PC-3 (cell line): ENCODE measurements around the gene ALOX15B. TPM values are rescaled to one million over a fixed set of nuclear protein-coding genes. Genes with fewer than 3 reads are reported as not detected.

ENCODE experiments used
- ATAC-seq: fragments of 200-7000 bp; cut with Tn5 transposase; 2 replicates; pipeline ENCODE4 v1.9.1; 2020; ENCODE audit warnings: mild to moderate bottlenecking, moderate library complexity
- BruUV-seq: library from RNA; stranded (reverse); fragments of 400-500 nt; replicated peaks from 2 replicates; lab custom pipeline; 2021; lab: Mats Ljungman, UMichigan
- CTCF ChIA-PET: fragments of 300-600 bp; sonication (Branson Sonifier 250); formaldehyde crosslinking; loops from one replicate; lab custom pipeline; 2022; ENCODE audit warnings: antibody characterized with exemption; lab: Charles Lee
- POLR2A ChIA-PET: fragments of 300-600 bp; sonication (Branson Sonifier 250); formaldehyde crosslinking; loops from one replicate; lab custom pipeline; 2022; ENCODE audit warnings: antibody characterized with exemption; ENCODE audit not compliant: unreplicated experiment; lab: Charles Lee
- DNase-seq: peaks from one replicate; pipeline ENCODE4 v3.0.0-alpha.2; 2015
- H2AFZ ChIP-seq: fragments of 300-600 bp; sonication (generic); 2 replicates; pipeline ENCODE4 v1.6.0; 2016; ENCODE audit warnings: antibody characterized with exemption, low read length
- H3F3A ChIP-seq: fragments of 300-600 bp; sonication (generic); one replicate; pipeline ENCODE4 v1.6.0; 2017; ENCODE audit warnings: antibody characterized with exemption, low read length, control low read depth, mild to moderate bottlenecking; ENCODE audit not compliant: unreplicated experiment
- H3K27ac ChIP-seq: fragments of 300-600 bp; sonication (generic); 2 replicates; pipeline ENCODE4 v1.5.1; 2016; ENCODE audit warnings: mild to moderate bottlenecking, low read length
- H3K27me3 ChIP-seq: fragments of 300-600 bp; sonication (generic); 2 replicates; pipeline ENCODE4 v1.6.1; 2016; ENCODE audit warnings: low read length, mixed read lengths
- H3K36me3 ChIP-seq: fragments of 300-600 bp; sonication (generic); 2 replicates; pipeline ENCODE4 v1.6.1; 2016; ENCODE audit warnings: low read depth, mixed run types, low read length, mixed read lengths
- H3K4me1 ChIP-seq: fragments of 300-600 bp; sonication (generic); 2 replicates; pipeline ENCODE4 v1.5.1; 2016; ENCODE audit warnings: low read length; ENCODE audit not compliant: insufficient read depth
- H3K4me2 ChIP-seq: fragments of 300-600 bp; sonication (generic); 2 replicates; pipeline ENCODE4 v1.6.0; 2016; ENCODE audit warnings: low read length
- H3K4me3 ChIP-seq: fragments of 300-600 bp; sonication (generic); 2 replicates; pipeline ENCODE4 v1.5.1; 2016; ENCODE audit warnings: mild to moderate bottlenecking, low read length, mixed read lengths
- H3K79me2 ChIP-seq: fragments of 300-600 bp; sonication (generic); 2 replicates; pipeline ENCODE4 v1.6.1; 2017; ENCODE audit warnings: low read length, mixed read lengths
- H3K9ac ChIP-seq: fragments of 300-600 bp; sonication (generic); 2 replicates; pipeline ENCODE4 v1.6.0; 2016; ENCODE audit warnings: mild to moderate bottlenecking, low read length
- H3K9me2 ChIP-seq: fragments of 300-600 bp; sonication (generic); replicated peaks from 2 replicates; pipeline ENCODE4 v1.6.1; 2016; ENCODE audit warnings: mixed run types, low read length, mixed read lengths
- H3K9me3 ChIP-seq: fragments of 300-600 bp; sonication (generic); 2 replicates; pipeline ENCODE4 v1.6.1; 2016; ENCODE audit warnings: low read length, mixed read lengths
- H4K20me1 ChIP-seq: fragments of 300-600 bp; sonication (generic); 2 replicates; pipeline ENCODE4 v1.6.1; 2016; ENCODE audit warnings: low read length, mixed read lengths
- EZH2 ChIP-seq: fragments of 300-600 bp; sonication (generic); IDR thresholded peaks from one replicate; pipeline ENCODE4 v1.6.1; 2017; ENCODE audit warnings: antibody characterized with exemption, mild to moderate bottlenecking, low read length; ENCODE audit not compliant: unreplicated experiment
- EZH2phosphoT487 ChIP-seq: fragments of 300-600 bp; sonication (generic); IDR thresholded peaks from 2 replicates; pipeline ENCODE4 v1.6.1; 2018; ENCODE audit warnings: mild to moderate bottlenecking, antibody characterized with exemption, low read length, borderline replicate concordance
- intact Hi-C: fragments of 100-400 bp; cut with micrococcal nuclease; formaldehyde crosslinking; loops from 2 replicates; pipeline ENCODE4 v1.9.0; 2023
- total RNA-seq: library from RNA; depleted of rRNA; stranded (reverse); fragments of >200 nt; gene quantifications from 2 replicates; pipeline ENCODE4 v1.2.3, GENCODE V29; 2014
- TF ChIP-seq, protein P1 (sequence below): fragments of 300-600 bp; sonication (generic); conservative IDR thresholded peaks from 2 replicates; pipeline ENCODE4 v1.5.1; 2017; ENCODE audit warnings: antibody characterized with exemption, low read depth, mild to moderate bottlenecking, low read length

Gene ALOX15B
- total RNA-seq, 1 experiment from 2014 or later: not detected

- Histone ChIP-seq H3K27ac (peak overlapping the region; percentile 37), H3K4me3 (peak overlapping the region; percentile 63), H3K4me1 (peaks cover 28% of the 10 kb centered on the region), H2AFZ (peak overlapping the region; percentile 72), H3K9me2 (no peaks in the 10 kb centered on the region), H4K20me1 (no peaks in the 10 kb centered on the region), H3K36me3 (no peaks in the 10 kb centered on the region), H3K79me2 (no peaks in the 10 kb centered on the region), H3K27me3 (no peaks in the 10 kb centered on the region), H3F3A (no peaks in the 10 kb centered on the region), H3K4me2 (peak overlapping the region; percentile 79), H3K9me3 (no peaks in the 10 kb centered on the region), H3K9ac (0 out of 2 replicates have a peak overlapping the region, but pooled peaks have one; percentile 1)
- BruUV-seq: no TSS peak
- ATAC-seq: peak; percentile 63
- DNase-seq: peak; percentile 65
- intact Hi-C loops: loop anchor here (1.0 kb wide), 2 partner anchors 24 to 40 kb away; no protein-coding TSS in a partner anchor
- CTCF ChIA-PET: interaction anchor here (1.3 to 1.5 kb wide), 3 partner anchors 16 to 40 kb away, joined by 4 to 16 read pairs (median 12); no protein-coding TSS in a partner anchor
- no peak for TF ChIP-seq EZH2
- TF ChIP-seq, protein P1, sequence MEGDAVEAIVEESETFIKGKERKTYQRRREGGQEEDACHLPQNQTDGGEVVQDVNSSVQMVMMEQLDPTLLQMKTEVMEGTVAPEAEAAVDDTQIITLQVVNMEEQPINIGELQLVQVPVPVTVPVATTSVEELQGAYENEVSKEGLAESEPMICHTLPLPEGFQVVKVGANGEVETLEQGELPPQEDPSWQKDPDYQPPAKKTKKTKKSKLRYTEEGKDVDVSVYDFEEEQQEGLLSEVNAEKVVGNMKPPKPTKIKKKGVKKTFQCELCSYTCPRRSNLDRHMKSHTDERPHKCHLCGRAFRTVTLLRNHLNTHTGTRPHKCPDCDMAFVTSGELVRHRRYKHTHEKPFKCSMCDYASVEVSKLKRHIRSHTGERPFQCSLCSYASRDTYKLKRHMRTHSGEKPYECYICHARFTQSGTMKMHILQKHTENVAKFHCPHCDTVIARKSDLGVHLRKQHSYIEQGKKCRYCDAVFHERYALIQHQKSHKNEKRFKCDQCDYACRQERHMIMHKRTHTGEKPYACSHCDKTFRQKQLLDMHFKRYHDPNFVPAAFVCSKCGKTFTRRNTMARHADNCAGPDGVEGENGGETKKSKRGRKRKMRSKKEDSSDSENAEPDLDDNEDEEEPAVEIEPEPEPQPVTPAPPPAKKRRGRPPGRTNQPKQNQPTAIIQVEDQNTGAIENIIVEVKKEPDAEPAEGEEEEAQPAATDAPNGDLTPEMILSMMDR: peak; percentile 82
- POLR2A ChIA-PET: no interaction called here
Observed at GRCh38 chr17:8016632-8017424, 22.0 kb upstream of the ALOX15B start.

DNA sequence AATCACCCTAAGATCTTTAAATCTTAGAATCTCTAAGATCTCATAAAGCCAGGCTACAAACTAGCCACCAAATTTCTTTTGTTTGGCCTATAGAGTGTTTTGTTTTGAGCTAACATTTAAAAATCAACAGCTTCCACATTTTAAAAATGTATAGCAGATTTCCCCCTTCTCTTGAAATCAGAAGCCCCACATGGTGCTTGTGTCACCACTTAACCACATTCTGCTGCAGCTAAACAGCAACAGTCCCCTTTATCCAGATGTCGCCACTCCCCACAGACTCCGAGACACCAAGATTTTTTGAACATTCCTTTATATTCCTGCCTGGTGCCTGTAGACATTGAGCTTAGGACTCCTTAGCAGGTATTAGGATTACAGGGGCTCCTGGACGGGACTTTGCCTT lies 20.4 kb upstream of the ALOX15B start:
- no peaks in the 10 kb centered on the region for H3F3A ChIP-seq
- no peaks in the 10 kb centered on the region for H3K36me3 ChIP-seq
- H3K9ac ChIP-seq: no peak overlapping the region
- ChIA-PET POLR2A (no interaction called here), CTCF (interaction anchor here (0.5 to 1.5 kb wide), 3 partner anchors 14 to 39 kb away, joined by 3 to 4 read pairs (median 4); no protein-coding TSS in a partner anchor)
- H3K4me2 ChIP-seq: no peak overlapping the region
- H3K4me1 ChIP-seq: peaks cover 28% of the 10 kb centered on the region
- no peaks in the 10 kb centered on the region for H3K79me2 ChIP-seq
- H3K27ac ChIP-seq: no peak overlapping the region
- TF ChIP-seq EZH2 (no peak), EZH2phosphoT487 (no peak)
- TF ChIP-seq, protein P1: no peak
- intact Hi-C loops: no loop called here
- BruUV-seq: no TSS peak
- no peak for DNase-seq
- H4K20me1 ChIP-seq: no peaks in the 10 kb centered on the region
- no peaks in the 10 kb centered on the region for H3K9me2 ChIP-seq
- H3K4me3 ChIP-seq: no peak overlapping the region
- ATAC-seq: no peak
- no peaks in the 10 kb centered on the region for H3K9me3 ChIP-seq
- H2AFZ ChIP-seq: no peak overlapping the region
- H3K27me3 ChIP-seq: no peaks in the 10 kb centered on the region

- 0 out of 2 replicates have a peak overlapping the region, but pooled peaks have one; percentile 27 for H2AFZ ChIP-seq
Observed at GRCh38 chr17:8019166-8019565, 19.7 kb upstream of the ALOX15B start.

More at GRCh38 chr17:8019166-8019565, 19.7 kb upstream of the ALOX15B start:
- TF ChIP-seq, protein P1: no peak
- TF ChIP-seq EZH2: no peak
- TF ChIP-seq EZH2phosphoT487: no peak
- ATAC-seq (no peak; the same call in 1 of the 2 replicates), DNase-seq (no peak)
- Histone ChIP-seq H3K4me1 (peaks cover 28% of the 10 kb centered on the region), H3K27ac (peak overlapping the region; percentile 52), H3K9me3 (no peaks in the 10 kb centered on the region), H3K4me3 (no peak overlapping the region), H3K9ac (peak overlapping the region; percentile 28; the same call in 1 of the 2 replicates), H3K36me3 (no peaks in the 10 kb centered on the region), H3F3A (no peaks in the 10 kb centered on the region), H3K9me2 (no peaks in the 10 kb centered on the region), H3K79me2 (no peaks in the 10 kb centered on the region), H3K4me2 (peak overlapping the region; percentile 53; the same call in 1 of the 2 replicates), H4K20me1 (no peaks in the 10 kb centered on the region), H3K27me3 (no peaks in the 10 kb centered on the region)
- intact Hi-C loops: no loop called here
- POLR2A ChIA-PET: no interaction called here
- BruUV-seq: no TSS peak
- CTCF ChIA-PET: interaction anchor here (0.5 kb wide), 1 partner anchor 39 kb away, joined by 4 read pairs; no protein-coding TSS in a partner anchor
